Esophagus squamous epithelium (tissue), 4 donors: ENCODE results near the gene RPN2.

ENCODE experiments used
- CTCF ChIP-seq, 6 experiments: fragments of 450-650 bp in 4 of 6; fragments of 200-600 bp in 2 of 6; sonication (generic) in 2 of 6; IDR thresholded peaks; one replicate each; pipeline ENCODE4 v1.5.1; 2016 to 2019; ENCODE audit warnings: antibody characterized with exemption in 6 of 6, mild to moderate bottlenecking in 4 of 6, moderate library complexity in 4 of 6
- POLR2A ChIP-seq, 4 donors: fragments of 450-650 bp; IDR thresholded peaks; one replicate each; pipeline ENCODE4 v1.6.1; 2017; ENCODE audit warnings: antibody characterized with exemption in 4 of 4, mild to moderate bottlenecking in 4 of 4, moderate library complexity in 3 of 4

GRCh38 chr20:37200376-37200775, 21.2 kb downstream of the RPN2 start:
- no peak for TF ChIP-seq CTCF (IDR thresholded peaks at IDR 0.05)
- no peak for TF ChIP-seq POLR2A (IDR thresholded peaks at IDR 0.05)
